Measurements from ENCODE around the gene NME4. TPM values are rescaled to one million over a fixed set of nuclear protein-coding genes. Genes with fewer than 3 reads are reported as not detected.

Gene NME4
- total and polyA plus RNA-seq, 2 donors from 2014 or later: 56.6 to 100 TPM

GRCh38 chr16:405548-406506, 8.8 kb downstream of the NME4 start:
- Histone ChIP-seq H3K36me3 (ENCODE audit: control insufficient read depth in 2 of 3, insufficient read depth in 3 of 3, low read length in 3 of 3) (peaks cover 0 to 5% (median 0%) of the 10 kb centered on the region in 3 donors), H3K27me3 (ENCODE audit: control insufficient read depth, insufficient read depth, low read length) (no peaks in the 10 kb centered on the region), H3K9ac (ENCODE audit: low read length in 3 of 3) (no peak overlapping the region), H3K27ac (ENCODE audit: low read depth in 2 of 2, low read length in 2 of 2) (no peak overlapping the region), H3K4me1 (ENCODE audit: control insufficient read depth in 2 of 3, insufficient read depth in 2 of 3, low read depth in 1 of 3, low read length in 3 of 3) (peaks cover 0 to under 1% (median 0%) of the 10 kb centered on the region in 3 donors), H3K9me3 (ENCODE audit: control insufficient read depth in 2 of 3, insufficient read depth in 1 of 3, low read length in 3 of 3) (no peaks in the 10 kb centered on the region), H3K4me3 (ENCODE audit: low read length in 3 of 3) (no peak overlapping the region)
- intact Hi-C loops (cut with DNase I): no loop called here
- no peak for TF ChIP-seq CTCF (IDR thresholded peaks at IDR 0.05; ENCODE audit: borderline replicate concordance, extremely low read depth, insufficient read depth)
- FAIRE-seq (no peak), DNase-seq (no peak)

- Histone ChIP-seq H3K4me1 (ENCODE audit: control insufficient read depth in 2 of 3, insufficient read depth in 2 of 3, low read depth in 1 of 3, low read length in 3 of 3) (no peaks in the 10 kb centered on the region), H3K9ac (ENCODE audit: low read length in 3 of 3) (no peak overlapping the region), H3K27me3 (ENCODE audit: control insufficient read depth, insufficient read depth, low read length) (no peaks in the 10 kb centered on the region), H3K36me3 (ENCODE audit: control insufficient read depth in 2 of 3, insufficient read depth in 3 of 3, low read length in 3 of 3) (peaks cover 0 to 5% (median 0%) of the 10 kb centered on the region in 3 donors), H3K4me3 (ENCODE audit: low read length in 3 of 3) (no peak overlapping the region), H3K9me3 (ENCODE audit: control insufficient read depth in 2 of 3, insufficient read depth in 1 of 3, low read length in 3 of 3) (no peaks in the 10 kb centered on the region), H3K27ac (ENCODE audit: low read depth in 2 of 2, low read length in 2 of 2) (no peak overlapping the region)
- FAIRE-seq: no peak
- no peak for TF ChIP-seq CTCF (IDR thresholded peaks at IDR 0.05; ENCODE audit: borderline replicate concordance, extremely low read depth, insufficient read depth)
- DNase-seq: no peak
- intact Hi-C loops (cut with DNase I): no loop called here
Observed at GRCh38 chr16:407253-407652, 10.3 kb downstream of the NME4 start.

- Histone ChIP-seq H3K27ac (ENCODE audit: low read depth in 2 of 2, low read length in 2 of 2) (no peak overlapping the region), H3K9me3 (ENCODE audit: control insufficient read depth in 2 of 3, insufficient read depth in 1 of 3, low read length in 3 of 3) (no peaks in the 10 kb centered on the region), H3K36me3 (ENCODE audit: control insufficient read depth in 2 of 3, insufficient read depth in 3 of 3, low read length in 3 of 3) (peaks cover 0 to 5% (median 0%) of the 10 kb centered on the region in 3 donors), H3K9ac (ENCODE audit: low read length in 3 of 3) (no peak overlapping the region), H3K4me3 (ENCODE audit: low read length in 3 of 3) (no peak overlapping the region), H3K4me1 (ENCODE audit: control insufficient read depth in 2 of 3, insufficient read depth in 2 of 3, low read depth in 1 of 3, low read length in 3 of 3) (no peaks in the 10 kb centered on the region), H3K27me3 (ENCODE audit: control insufficient read depth, insufficient read depth, low read length) (no peaks in the 10 kb centered on the region)
- FAIRE-seq (no peak), DNase-seq (peak in 3 of 5 donors; percentile 52 to 73 (median 65))
- intact Hi-C loops (cut with DNase I): no loop called here
- TF ChIP-seq CTCF (IDR thresholded peaks at IDR 0.05; ENCODE audit: borderline replicate concordance, extremely low read depth, insufficient read depth): no peak
Observed at GRCh38 chr16:410516-411178, 13.6 kb downstream of the NME4 start.

Data from kidney (tissue), 14 donors.